Activated CD8-positive, alpha-beta memory T cell treated with anti-CD3 and anti-CD28 coated beads for 36 hours (primary cell): Measurements from ENCODE around the gene KCTD3. TPM values are rescaled to one million over a fixed set of nuclear protein-coding genes. Genes with fewer than 3 reads are reported as not detected.

Source experiments
- CTCF ChIA-PET: fragments of 350-600 bp; sonication (Branson Sonifier 250); formaldehyde crosslinking; loops from one replicate; lab custom pipeline; 2021; ENCODE audit warnings: antibody characterized with exemption; lab: Charles Lee
- POLR2A ChIA-PET: fragments of 350-600 bp; sonication (Branson Sonifier 250); formaldehyde crosslinking; loops from one replicate; lab custom pipeline; 2021; ENCODE audit warnings: antibody characterized with exemption; lab: Charles Lee
- total RNA-seq, 2 experiments: library from RNA; stranded (reverse); gene quantifications; one replicate each; pipeline ENCODE4 v1.2.3, GENCODE V29; 2021

The KCTD3 gene
- 1 to 10 TPM; 1.2 TPM for total RNA-seq

DNA sequence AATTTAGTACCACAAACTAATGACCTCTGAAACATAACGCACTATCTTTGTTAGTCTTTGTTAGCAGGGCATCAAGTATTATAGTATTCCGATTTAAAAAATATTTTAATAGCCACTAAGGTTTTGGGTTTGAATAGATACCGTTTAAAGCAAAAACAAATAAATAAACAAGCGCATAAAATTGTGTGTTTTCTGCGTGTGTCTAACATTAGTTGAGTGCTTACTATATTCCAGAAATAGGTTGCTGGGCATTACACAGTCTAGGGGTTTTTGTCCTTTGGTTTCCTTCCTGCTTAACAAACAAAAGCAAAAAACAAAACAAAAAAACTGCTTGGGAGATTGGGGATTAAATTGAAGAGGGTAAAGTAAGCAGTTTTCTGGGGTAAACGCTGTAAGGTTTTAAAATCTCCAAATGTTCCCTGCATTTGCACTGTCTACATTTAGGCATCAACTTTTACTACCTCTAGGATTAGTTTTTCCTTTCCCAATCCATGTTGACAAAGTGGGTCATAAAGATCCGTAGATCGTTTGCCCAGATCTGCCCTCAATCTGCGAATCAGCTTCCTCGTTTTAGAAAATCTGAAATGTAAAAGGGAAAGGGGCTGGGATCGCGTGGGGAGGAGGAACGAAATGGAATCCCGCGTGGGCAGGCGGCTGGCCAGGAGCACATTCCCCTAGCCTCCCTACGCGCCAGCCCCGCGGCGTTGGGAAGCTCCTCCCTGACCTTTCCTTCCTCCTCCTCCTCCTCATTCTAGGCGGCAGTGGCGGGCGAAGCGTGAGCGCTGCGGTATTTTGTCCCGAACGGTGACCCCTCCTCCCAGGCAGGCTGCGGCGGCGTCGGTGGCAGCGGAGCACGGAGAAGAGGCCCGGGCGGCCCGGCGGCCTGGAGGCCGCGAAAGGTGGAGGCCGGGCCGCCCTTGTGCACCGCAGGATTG is at the start of gene KCTD3:
Gene KCTD3, plus strand, starts transcription at position 749 of the 935 bp plus-strand sequence. CDS start 382 bp downstream, outside the sequence.
- ChIA-PET POLR2A (no interaction called here), CTCF (no interaction called here)

DNA sequence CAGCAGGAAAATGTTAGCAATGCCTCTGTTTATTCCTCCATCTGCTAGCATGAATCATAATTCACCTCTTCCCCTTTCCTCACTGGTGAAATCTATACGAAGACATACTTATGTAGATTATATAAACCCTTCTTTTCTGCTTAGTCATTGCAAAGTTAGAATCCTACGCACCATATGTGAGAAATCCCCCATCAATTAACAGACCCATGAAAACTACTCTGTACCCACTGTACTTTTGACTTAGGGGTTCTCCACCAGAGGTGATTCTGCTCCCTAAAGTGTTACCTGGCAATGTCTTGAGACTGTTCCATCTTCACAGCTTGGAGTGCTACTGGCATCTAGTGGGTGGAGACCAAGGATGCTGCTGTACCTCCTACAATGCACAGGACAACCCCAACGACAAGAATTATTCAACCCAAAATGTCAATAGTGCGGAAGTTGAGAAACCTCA is 49.6 kb upstream of the KCTD3 start:
- CTCF ChIA-PET = no interaction called here
- POLR2A ChIA-PET = no interaction called here

DNA sequence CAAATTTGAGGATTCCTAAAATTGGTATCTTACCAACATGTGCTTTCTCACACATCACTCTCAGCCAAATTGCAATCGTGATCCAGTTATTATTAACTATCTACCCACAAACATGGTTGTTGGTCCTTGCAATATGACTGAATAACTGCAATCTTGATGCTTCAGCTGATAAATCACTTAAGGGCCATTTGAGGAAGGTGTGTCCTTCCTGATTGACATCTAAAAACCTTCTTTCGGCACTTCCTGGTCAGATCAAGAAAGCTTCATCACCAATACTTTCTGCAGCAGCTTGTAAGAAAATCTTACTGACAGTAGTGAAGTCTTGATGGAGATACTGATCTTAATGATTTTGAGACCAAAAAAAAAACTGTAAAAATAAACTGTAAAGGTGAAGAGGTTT is 48.5 kb upstream of the KCTD3 start:
- ChIA-PET CTCF (no interaction called here), POLR2A (no interaction called here)

DNA sequence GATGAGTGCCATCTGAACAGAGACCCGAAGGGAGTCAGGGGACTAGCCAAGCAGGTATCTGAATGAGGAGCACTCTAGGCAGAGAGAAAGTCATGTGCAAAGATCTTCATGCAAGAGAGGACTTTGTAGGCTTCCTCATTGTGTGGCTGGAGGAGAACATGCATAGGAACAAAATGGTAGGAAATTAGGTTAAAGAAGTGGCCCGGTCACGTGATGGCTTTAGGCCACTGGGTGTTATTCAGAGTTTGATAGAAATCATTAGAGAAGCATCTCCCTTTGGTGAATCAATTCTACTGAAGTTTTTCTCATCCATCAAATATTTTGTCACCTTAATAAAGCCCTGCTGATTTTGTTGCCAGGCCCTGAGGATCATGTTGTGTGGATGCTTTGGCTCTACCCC is 45.8 kb upstream of the KCTD3 start:
- POLR2A ChIA-PET = no interaction called here
- CTCF ChIA-PET = no interaction called here

DNA sequence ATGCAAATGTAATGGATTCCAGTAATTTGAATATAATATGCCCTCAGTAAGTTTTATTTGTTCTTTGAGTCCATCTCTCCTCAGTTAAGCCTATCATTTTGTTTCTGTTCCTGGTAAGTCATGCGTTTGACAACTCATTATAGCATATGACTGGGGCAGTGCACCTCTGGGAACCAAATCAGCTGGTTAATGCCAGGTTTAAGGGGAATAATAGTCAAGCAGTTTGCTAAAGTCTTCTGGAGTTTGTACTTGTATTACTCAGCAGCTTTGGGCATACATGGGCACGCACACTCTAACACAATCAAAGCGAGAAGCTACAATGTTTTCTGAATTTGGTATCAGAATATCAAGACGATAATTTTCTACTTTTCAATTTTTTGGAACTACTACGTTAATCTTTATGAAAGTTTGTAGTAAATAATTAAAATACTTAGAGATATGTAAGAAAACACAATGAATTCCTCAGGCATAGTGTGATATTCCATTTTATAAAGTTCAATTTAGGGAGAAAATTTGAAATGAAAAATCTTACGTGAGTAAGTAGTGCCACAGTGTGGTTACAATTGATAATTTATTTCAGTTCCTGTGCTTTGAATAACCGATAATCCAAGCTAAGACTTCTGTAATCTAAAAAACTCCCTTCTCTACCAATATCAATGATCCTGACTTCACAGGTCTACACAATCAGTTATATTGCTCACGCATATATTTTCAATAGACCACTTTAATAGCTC is 43.8 kb upstream of the KCTD3 start:
- POLR2A ChIA-PET = no interaction called here

DNA sequence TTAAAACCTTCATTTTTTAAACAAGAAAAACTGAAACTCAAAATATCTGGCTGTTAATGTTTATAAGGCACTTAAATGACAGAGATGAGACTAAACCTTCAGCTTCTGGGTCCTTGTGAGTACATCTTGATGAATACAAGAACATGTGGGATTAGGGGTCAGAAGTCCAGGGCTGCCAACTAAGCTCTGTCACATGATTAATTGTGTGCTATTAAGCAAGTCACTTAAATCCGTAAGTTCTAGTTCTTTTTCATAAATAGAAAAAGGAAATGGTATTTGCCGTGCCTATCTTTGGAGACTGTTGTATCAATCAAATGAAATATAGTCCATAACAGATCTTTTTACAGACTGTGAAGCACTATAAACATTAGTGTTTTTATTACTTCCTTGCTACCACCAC is 43.2 kb upstream of the KCTD3 start:
- POLR2A ChIA-PET = no interaction called here
- CTCF ChIA-PET = no interaction called here

More for the DNA sequence above, 43.8 kb upstream of the KCTD3 start:
- CTCF ChIA-PET = no interaction called here

DNA sequence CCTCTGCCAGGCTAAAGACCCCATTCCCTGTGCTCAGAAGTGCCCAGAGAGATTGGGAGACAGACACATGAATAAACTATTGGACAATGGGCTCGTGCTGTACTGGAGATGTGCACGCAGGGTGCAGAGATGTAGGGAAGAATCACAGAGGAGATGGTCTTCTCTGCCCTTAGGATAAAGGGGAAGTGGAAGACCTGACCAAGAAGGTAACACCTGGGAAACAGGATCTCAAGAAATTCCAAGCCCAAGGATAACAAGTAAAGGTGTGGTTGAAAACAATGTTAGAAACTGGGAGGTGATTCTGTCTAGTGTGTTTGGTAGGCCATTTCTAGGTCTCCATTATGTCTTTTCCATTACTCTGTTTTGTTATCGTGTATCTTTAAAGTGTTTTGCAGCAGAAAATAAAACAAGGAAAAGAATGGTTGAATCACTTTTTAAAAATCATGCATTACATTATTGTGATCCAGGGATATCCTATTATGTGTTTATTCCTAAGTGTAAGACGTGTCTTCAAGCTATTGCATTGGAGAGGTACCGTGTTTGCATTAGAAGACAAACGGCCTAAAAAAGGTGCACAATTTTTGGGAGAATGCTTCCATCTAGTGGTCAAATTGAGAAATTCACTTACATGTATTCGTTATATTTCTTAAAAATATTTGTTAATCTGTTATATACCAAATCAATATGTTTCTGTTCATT is 40.8 kb upstream of the KCTD3 start:
- ChIA-PET CTCF (no interaction called here), POLR2A (no interaction called here)

DNA sequence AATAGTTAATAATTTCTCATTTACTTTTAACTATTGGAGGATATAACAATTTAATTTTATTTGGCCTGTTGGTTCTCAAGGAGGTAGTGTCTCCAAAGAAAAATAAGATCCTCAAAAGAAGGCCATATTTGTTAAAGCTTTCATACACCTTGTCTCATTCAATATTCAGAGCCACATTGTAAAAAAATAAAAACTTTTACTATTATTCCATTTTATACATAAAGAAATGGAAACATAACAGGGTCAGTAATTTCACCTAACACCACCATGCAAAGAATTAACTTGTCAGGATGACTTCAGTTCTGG is 40.3 kb upstream of the KCTD3 start:
- ChIA-PET POLR2A (no interaction called here), CTCF (no interaction called here)

DNA sequence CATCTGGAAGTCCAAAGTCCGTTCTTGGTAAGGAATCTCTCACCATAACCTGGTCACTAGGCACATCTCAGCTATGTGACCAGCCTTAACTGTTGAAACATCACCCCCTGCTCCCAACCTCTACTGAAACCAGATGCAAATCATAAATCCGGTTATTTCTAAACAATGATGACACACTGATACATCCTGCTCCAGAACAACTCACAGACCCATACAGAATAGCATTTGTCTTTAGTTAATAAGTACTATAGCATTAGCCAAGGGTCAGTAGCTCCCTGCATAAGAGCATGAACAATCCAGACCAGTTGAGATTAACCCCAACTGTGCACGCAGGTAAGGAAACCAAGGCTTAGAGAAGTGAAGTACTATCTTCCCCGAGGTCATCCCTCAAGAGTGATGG is 38.0 kb upstream of the KCTD3 start:
- ChIA-PET CTCF (no interaction called here), POLR2A (no interaction called here)

DNA sequence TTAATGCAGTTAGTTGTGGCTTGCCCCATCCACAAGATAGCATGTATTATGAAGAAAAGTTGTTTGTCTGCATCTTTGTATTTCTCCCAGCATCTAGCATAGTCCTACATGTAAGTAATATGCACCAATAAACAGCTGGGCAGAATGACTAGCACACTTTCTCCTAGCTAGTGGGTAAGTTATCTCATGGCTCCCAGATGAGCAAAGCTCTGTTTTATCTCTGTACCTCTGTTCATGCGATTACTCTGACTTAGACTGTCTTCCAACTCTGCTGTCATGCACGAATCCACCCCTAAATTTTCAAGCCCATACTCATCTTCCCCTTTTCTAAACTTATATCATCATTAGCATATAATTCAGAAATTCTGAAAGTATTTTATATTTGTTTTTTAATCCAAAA is 37.5 kb upstream of the KCTD3 start:
- CTCF ChIA-PET = no interaction called here

DNA sequence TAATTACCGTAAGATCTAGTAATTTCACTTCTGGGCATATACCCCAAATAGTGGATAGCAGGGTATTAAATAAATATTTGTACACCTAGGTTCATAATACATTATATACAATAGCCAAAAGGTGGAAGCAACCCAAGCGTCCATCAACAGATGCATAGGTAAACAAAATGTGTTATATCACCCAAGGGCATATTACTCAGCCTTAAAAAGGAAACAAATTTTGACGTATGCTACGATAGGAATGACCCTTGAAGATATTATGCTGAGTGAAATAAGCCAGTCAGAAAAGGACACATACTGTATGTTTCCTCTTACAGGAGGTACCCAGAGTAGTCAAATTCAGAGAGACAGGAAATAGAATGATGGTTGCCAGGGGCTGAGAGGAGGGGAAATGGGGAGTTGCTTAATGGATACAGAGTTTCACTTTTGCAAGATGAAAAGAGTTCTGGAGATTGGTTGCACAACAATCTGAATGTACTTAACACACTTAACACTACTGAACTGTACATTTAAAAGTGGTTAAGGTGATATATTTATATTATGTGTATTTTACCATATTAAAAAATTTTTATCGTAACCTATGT is 36.6 kb upstream of the KCTD3 start:
- POLR2A ChIA-PET = no interaction called here
- CTCF ChIA-PET = no interaction called here

More for the DNA sequence above, 37.5 kb upstream of the KCTD3 start:
- POLR2A ChIA-PET = no interaction called here

DNA sequence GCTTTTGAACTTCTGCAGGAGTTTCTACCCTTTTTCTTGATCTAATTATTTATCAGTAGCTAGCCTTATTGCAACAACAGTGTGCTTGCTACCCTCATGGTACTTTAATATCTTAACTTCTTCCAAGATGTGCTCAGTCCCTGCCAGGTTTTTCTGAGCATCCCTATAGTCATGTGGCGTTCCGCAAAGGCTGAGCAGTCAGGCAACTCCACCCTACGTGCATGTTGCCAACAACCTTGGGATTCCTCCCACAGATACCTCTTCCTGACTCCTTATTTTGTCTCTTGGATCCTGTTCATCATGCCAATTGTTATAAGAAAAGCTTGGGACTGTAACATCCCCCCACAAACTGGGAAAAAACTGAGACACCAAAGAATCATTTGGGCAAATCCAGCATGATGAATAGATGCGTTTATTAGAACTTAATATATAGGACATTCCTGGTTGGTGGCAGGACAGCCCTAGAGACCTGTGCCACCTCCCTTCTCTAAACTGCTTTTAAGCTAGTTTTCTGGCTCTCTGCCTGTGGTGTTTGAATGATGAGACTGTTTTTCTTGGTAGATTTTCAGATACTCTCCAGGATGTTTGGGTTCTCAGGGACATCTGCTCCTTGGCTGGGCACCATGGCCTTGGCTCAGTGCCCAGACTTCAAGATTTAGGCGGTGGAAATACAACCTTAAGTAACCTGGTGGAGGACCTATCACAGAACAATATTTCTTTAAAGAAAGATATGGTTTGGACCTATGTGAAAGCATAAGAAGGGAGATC is 27.1 kb upstream of the KCTD3 start:
- CTCF ChIA-PET = no interaction called here
- POLR2A ChIA-PET = no interaction called here

DNA sequence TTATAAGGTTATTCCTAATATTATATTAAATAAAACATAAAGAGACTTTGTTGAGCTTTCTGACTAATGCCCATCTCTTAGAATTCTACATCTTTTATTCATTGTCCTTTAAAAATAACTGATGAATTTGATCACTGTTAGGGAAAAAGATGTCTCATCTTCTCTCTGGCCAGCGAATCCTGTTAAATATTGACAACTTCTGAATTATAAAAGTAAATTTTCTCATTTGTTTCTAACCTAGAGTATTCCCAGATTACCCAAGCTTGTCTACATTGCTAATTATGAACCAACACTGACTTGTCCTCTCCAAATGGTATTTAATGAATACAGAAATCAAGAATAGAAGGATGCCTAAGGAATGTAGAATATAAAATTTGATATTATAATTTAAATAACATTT is 24.8 kb upstream of the KCTD3 start:
- POLR2A ChIA-PET = no interaction called here
- CTCF ChIA-PET = no interaction called here

DNA sequence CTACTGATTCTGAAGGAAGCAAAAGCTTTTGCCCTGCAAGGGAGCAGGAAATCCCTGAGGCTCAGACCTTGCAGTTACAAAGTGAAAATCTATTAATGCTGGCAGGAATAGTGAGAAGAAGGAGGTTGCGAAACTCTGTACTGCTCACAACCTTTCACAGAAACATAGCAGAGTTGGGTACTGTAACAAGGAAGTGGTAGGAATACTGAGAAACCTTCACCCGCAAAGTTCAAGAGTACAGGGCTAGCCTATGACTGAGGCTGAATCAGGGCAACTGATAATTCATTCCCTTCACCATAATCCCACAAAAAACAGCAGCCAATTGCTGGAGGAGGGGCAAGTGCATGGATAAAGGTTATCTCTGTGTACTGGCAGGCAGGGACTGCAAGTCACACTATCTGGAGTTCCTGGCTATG is 23.9 kb upstream of the KCTD3 start:
- CTCF ChIA-PET = no interaction called here
- POLR2A ChIA-PET = no interaction called here

DNA sequence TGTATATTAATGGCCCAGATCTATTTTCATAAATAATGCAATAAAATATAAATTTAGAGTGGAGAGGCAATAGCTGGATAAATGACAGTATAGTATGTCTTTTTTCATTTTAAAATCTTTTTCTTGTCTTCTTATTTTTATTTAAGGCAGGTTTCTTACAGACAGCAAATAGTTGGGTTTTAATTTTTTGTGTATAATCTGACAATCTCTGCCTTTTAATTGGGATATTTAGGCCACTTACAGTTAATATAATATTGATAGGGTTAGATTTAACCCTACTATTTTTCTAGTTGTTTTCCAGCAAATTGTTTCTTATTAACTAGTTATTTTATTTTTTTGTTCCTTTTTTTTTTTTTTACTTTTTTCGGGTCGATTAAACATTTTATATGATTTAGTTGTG is 23.3 kb upstream of the KCTD3 start:
- POLR2A ChIA-PET = no interaction called here

DNA sequence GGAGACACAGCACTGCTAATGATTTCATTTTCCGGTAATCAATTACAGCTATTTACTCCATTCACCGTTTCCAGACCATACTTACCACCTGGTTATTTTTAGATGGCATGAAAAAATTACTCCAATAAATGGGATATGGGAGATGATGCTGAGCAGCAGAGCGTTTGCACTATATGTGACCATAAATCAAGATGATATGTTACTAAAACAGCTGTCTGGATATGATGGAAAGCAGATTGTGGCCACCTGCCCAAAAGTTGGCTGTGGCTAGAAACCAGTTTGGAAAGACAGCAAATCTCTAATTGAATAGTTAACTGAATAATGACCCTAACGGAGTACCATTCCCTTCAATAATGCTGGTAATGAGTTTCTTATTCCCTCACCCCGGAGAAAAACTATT is 22.5 kb upstream of the KCTD3 start:
- CTCF ChIA-PET = no interaction called here
- POLR2A ChIA-PET = no interaction called here

More for the DNA sequence above, 23.3 kb upstream of the KCTD3 start:
- CTCF ChIA-PET = no interaction called here

DNA sequence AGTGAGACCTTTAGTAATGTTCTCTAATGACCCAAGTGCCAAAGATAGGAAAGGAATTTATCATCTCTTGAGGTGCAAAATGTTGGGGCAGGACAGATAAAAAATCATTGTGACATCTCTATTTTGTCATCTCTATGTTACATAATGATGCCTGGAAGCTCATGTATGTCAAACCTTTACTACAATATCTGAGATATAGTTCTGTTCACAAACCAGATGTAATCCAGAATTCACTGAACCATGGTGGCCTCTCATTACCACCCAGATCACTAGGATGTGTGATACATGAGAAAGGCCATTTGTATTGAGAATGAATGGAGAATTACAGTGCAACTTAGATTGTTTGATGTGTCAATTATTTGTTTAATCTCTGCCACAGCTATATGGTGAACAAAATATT is 22.0 kb upstream of the KCTD3 start:
- ChIA-PET POLR2A (no interaction called here), CTCF (no interaction called here)

DNA sequence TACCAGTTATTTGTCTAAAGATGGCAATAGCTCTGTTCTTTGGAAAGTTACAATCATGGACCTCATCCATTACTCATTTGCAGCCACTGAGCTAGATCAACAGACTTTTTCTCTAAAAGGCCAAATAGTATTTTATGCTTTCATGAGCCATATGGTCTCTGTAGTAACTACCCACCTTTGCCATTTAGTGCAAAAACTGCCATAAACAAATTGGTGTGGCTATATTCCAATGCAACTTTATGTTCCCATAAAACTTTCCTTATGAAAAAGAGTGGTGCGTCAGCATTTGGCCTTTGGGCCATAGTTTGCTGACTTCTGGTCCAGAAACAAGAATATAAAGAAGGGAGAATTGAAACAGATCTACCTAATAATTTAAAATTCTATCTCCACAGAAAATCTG is 20.1 kb upstream of the KCTD3 start:
- CTCF ChIA-PET = no interaction called here
- POLR2A ChIA-PET = no interaction called here

DNA sequence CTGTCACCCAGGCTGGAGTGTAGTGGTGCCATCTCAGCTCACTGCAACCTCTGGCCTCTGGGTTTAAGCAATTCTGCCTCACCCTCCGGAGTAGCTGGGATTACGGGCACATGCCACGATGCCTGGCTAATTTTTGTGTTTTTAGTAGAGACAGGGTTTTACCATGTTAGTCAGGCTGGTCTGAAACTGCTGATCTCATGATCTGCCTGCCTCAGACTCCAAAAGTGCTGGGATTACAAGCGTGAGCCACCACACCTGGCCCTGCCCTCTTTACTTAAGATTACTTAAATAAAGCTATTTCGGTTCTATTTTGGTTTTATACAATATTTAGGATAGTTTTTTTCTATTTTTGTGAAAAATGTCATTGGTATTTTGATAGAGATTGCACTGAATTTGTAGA is 15.3 kb upstream of the KCTD3 start:
- POLR2A ChIA-PET = no interaction called here
- CTCF ChIA-PET = no interaction called here
